Gastrocnemius medialis (tissue), 4 donors: ENCODE data around the gene THRA. TPM values are rescaled to one million over a fixed set of nuclear protein-coding genes. Genes with fewer than 3 reads are reported as not detected.

ENCODE experiments used
- ATAC-seq, 2 donors: fragments of 150-250 bp; one replicate each; pipeline ENCODE4 v1.9.1; 2016
- DNase-seq, 2 donors: peaks; one replicate each; pipeline ENCODE4 v3.0.0-alpha.2; 2019
- H3K27ac ChIP-seq, 4 donors: fragments of 200-600 bp; sonication (generic); 1 replicate in 1 of 4; 2 replicates in 3 of 4; pipeline ENCODE4 v1.5.1; 2016 to 2018; ENCODE audit warnings: mild to moderate bottlenecking in 2 of 4, moderate library complexity in 1 of 4
- H3K27me3 ChIP-seq, 3 donors: fragments of 200-600 bp; sonication (generic) in 2 of 3; 1 replicate in 1 of 3; 2 replicates in 2 of 3; pipeline versions ENCODE4 v1.5.1 to v1.6.0; 2016 to 2019; ENCODE audit warnings: mild to moderate bottlenecking in 1 of 3, moderate library complexity in 1 of 3
- H3K36me3 ChIP-seq, 2 donors: fragments of 200-600 bp; sonication (generic) in 1 of 2; one replicate each; pipeline ENCODE4 v1.5.1; 2017 to 2018
- H3K4me1 ChIP-seq, 2 donors: fragments of 200-600 bp; sonication (generic) in 1 of 2; one replicate each; pipeline ENCODE4 v1.5.1; 2016 to 2017; ENCODE audit warnings: mild to moderate bottlenecking in 2 of 2
- H3K4me3 ChIP-seq, 4 donors: fragments of 200-600 bp; sonication (generic) in 3 of 4; 1 replicate in 1 of 4; 2 replicates in 3 of 4; pipeline ENCODE4 v1.5.1; 2016 to 2019; ENCODE audit warnings: mild to moderate bottlenecking in 2 of 4
- H3K9me3 ChIP-seq, 3 donors: fragments of 200-600 bp; sonication (generic) in 2 of 3; 1 replicate in 1 of 3; 2 replicates in 2 of 3; pipeline ENCODE4 v1.5.1; 2016 to 2019
- POLR2A ChIP-seq, 2 donors: fragments of 450-650 bp; IDR thresholded peaks; one replicate each; pipeline ENCODE4 v1.6.1; 2017; ENCODE audit warnings: antibody characterized with exemption in 2 of 2, mild to moderate bottlenecking in 2 of 2, moderate library complexity in 2 of 2
- in situ Hi-C, 4 donors: fragments of 200-750 bp; cut with MboI; loops; one replicate each; pipeline versions ENCODE4 v1.15.0 to v1.8.0; 2017; ENCODE audit warnings: low sequenced_read_pairs in 4 of 4
- intact Hi-C: fragments of 100-400 bp; cut with DNase I; formaldehyde crosslinking; loops from one replicate; pipeline ENCODE4 v1.15.1; 2023; ENCODE audit warnings: low total_unique reads
- total RNA-seq, 4 donors: library from RNA; depleted of rRNA; stranded (reverse); fragments of >200 nt; gene quantifications; one replicate each; pipeline versions ENCODE4 v1.1.0 to v1.2.3, GENCODE V29; 2016
- TF ChIP-seq, protein P1 (sequence below), 5 experiments: fragments of 450-650 bp in 3 of 5; fragments of 200-600 bp in 2 of 5; sonication (generic) in 2 of 5; IDR thresholded peaks in 4 of 5; conservative IDR thresholded peaks in 1 of 5; 1 replicate in 4 of 5; 2 replicates in 1 of 5; pipeline ENCODE4 v1.5.1; 2016 to 2019; ENCODE audit warnings: antibody characterized with exemption in 5 of 5, mild to moderate bottlenecking in 3 of 5, moderate library complexity in 3 of 5

Gene THRA
- total RNA-seq, 4 donors from 2014 or later = 42.2 to 71.6 (median 48.2) TPM

DNA sequence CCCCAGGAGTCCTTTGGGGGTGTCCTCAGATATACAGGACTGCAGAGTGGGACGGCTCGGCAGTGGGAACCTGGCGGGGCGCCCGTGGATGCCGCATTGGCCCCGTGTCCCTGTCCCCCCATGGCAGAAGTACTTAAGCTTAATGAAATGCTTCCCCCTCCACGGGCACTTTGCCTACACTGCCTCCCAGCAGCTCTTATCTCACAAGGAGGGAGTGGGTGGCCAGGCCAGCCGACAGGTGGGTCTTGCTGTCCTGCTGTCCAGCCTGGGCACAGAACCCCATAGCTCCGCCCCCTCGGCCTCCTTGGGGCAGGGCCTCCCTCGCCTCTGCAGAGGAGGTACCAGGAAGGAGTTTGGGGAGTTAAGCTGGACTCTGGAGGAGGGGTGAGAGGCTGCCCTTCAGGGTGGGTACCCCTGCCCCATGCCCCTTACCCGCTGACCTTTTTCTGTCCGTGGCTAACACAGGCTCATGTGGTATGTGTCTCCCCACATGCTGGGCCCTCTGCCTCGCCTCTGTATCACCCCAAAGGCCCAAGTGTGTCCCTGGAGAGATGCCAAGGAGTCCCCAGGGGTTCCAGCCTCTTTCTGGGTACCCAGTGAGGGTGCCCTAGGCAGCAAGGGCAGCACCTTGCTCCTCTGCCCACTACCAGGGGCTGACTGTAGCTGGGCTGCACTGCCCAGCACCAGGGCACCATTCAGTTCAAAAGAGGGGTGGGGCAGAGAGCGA lies 8.7 kb downstream of the THRA start:
- peak; percentile 92 to 94 for DNase-seq
- Histone ChIP-seq H3K4me3 (peak overlapping the region; percentile 44 to 54 (median 48)), H3K27ac (peak overlapping the region; percentile 100), H3K9me3 (no peaks in the 10 kb centered on the region), H3K4me1 (peaks cover 92 to 98% of the 10 kb centered on the region in 2 donors), H3K36me3 (no peaks in the 10 kb centered on the region), H3K27me3 (no peaks in the 10 kb centered on the region)
- in situ Hi-C loops = loop anchor here in 1 of 4 donors (5.0 kb wide), 1 partner anchor 36 kb away; no protein-coding TSS in a partner anchor
- peak; percentile 64 to 83 for TF ChIP-seq POLR2A (IDR thresholded peaks at IDR 0.05)
- TF ChIP-seq, protein P1, sequence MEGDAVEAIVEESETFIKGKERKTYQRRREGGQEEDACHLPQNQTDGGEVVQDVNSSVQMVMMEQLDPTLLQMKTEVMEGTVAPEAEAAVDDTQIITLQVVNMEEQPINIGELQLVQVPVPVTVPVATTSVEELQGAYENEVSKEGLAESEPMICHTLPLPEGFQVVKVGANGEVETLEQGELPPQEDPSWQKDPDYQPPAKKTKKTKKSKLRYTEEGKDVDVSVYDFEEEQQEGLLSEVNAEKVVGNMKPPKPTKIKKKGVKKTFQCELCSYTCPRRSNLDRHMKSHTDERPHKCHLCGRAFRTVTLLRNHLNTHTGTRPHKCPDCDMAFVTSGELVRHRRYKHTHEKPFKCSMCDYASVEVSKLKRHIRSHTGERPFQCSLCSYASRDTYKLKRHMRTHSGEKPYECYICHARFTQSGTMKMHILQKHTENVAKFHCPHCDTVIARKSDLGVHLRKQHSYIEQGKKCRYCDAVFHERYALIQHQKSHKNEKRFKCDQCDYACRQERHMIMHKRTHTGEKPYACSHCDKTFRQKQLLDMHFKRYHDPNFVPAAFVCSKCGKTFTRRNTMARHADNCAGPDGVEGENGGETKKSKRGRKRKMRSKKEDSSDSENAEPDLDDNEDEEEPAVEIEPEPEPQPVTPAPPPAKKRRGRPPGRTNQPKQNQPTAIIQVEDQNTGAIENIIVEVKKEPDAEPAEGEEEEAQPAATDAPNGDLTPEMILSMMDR (IDR thresholded peaks at IDR 0.05 in 4 of 5, conservative IDR thresholded peaks at IDR 0.05 in 1 of 5) = no peak
- intact Hi-C loops = loop anchor here (1.0 kb wide), 2 partner anchors 27 to 37 kb away; no protein-coding TSS in a partner anchor
- ATAC-seq = peak; percentile 15 to 22

DNA sequence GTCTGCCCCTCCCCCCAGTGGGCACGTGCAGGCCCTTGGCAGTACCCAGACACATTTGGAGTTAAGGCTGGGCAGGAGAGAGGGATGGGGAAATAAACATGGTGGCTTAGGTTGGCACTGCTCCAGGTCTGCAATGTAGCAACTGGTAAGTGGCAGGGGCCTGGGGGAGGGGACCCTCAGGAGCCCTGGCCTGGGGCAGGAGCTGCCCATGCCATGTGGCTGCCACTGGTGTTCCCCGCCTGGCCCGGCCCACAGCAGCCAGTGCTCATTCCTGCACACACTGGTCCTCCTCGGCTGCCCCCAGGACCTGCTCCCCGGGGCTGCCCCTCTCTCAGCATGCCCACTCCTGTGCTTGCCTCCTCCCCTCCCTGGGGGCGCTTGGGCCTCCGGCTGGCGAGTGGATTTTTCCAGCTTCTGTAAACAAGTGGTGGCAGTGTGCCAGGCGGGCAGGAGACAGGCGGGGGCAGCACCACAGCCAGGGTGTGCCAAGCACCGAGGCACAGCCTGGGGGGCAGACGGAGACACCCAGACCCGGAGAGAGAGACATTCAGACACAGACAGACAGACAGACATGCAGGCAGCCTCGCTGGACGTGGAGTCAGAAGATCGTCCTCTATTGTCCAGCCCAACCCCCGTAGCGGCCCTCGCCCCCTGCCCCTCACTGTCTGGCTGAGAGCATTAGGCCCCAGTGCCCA lies 9.4 kb downstream of the THRA start:
- Histone ChIP-seq H3K9me3 (no peaks in the 10 kb centered on the region), H3K27me3 (no peaks in the 10 kb centered on the region), H3K4me3 (peak overlapping the region in 3 of 4 donors; percentile 44 to 54 (median 50)), H3K4me1 (peaks cover 90 to 92% of the 10 kb centered on the region in 2 donors), H3K36me3 (peaks cover 0 to 4% of the 10 kb centered on the region in 2 donors), H3K27ac (peak overlapping the region; percentile 100)
- DNase-seq = peak; percentile 94 to 97
- ATAC-seq = peak; percentile 28 to 41
- peak in 1 of 2 donors; percentile 24 for TF ChIP-seq POLR2A (IDR thresholded peaks at IDR 0.05)
- TF ChIP-seq, protein P1 (IDR thresholded peaks at IDR 0.05 in 4 of 5, conservative IDR thresholded peaks at IDR 0.05 in 1 of 5) = peak in 1 of 5 experiments; percentile 14
- intact Hi-C loops (no loop called here), in situ Hi-C loops (loop anchor here in 1 of 4 donors (5.0 kb wide), 1 partner anchor 35 kb away; no protein-coding TSS in a partner anchor)

DNA sequence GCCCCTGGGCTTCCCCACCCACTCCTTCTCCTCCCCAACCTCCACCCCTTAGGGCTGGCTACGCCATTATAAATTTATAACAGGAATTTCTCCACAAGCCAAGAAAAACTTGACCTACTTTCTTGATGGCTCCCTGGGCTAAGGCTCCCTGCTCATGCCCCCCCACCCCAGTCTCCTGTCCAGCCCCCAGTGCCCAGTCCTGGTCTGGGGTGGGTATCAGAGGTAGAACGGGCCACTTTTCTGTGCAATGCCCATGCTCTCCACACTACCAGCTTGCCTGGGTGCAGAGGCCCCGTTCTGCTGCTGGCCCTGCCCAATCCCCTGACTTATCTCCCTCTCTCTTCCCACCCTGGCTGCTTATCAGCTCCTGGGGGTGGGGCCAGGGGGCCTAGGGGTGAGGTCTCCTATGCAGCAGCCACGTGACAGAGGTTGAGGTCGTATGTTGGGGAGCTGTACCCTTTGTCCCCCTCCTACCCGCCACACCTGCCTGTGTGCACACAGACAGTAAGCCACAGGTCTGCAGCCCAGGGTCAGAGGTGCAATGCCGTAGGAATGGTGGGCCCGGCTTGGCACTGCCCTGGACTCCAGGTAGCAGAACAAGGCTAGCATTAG lies 10.1 kb downstream of the THRA start:
- Histone ChIP-seq H3K27ac (peak overlapping the region; percentile 100), H3K9me3 (no peaks in the 10 kb centered on the region), H3K36me3 (peaks cover 0 to 10% of the 10 kb centered on the region in 2 donors), H3K4me1 (peaks cover 86% of the 10 kb centered on the region in 2 donors), H3K27me3 (no peaks in the 10 kb centered on the region), H3K4me3 (peak overlapping the region in 3 of 4 donors; percentile 44 to 54 (median 50))
- TF ChIP-seq, protein P1 (IDR thresholded peaks at IDR 0.05 in 4 of 5, conservative IDR thresholded peaks at IDR 0.05 in 1 of 5) = no peak
- no peak for TF ChIP-seq POLR2A (IDR thresholded peaks at IDR 0.05)
- DNase-seq = no peak
- no peak for ATAC-seq
- in situ Hi-C loops (loop anchor here in 1 of 4 donors (5.0 kb wide), 1 partner anchor 34 kb away; no protein-coding TSS in a partner anchor), intact Hi-C loops (no loop called here)

DNA sequence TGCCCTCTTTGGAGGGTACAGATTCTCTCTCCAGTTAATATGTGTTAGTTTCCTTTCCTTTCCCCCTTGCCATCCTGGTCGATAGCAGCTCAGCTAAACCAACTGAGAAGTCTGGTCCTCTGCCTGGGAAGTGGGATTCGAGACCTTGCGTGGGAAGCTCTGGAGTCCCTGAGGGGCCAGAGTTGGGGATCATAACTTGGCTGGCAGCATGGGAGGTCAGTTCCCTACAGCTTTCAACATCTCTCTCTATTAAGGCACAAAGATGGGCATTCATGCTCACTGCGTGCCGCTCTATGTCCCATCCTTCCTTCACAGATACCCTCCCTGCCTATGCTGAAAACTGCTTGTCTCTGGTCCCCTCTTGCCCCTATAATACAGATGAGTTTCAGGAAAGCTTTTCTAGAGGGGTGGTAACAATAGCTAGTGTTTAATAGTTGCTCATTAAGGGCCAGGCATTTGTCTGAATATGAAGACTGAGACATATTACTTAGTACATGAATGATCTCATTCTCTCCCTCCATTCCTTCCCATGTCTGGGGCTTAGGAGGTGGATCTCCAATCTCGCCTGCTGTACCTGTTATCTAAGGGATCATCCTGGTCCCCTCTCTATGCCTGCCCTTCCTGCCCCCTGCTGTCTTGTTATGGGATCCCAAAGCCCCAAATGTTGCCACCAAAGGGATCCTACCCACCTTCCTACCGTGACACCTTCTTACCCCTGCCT lies 10.8 kb downstream of the THRA start:
- TF ChIP-seq, protein P1 (IDR thresholded peaks at IDR 0.05 in 4 of 5, conservative IDR thresholded peaks at IDR 0.05 in 1 of 5) = no peak
- no peak for TF ChIP-seq POLR2A (IDR thresholded peaks at IDR 0.05)
- H3K27me3 ChIP-seq = no peaks in the 10 kb centered on the region
- H3K4me1 ChIP-seq = peaks cover 78 to 80% of the 10 kb centered on the region in 2 donors
- intact Hi-C loops = loop anchor here (2.0 kb wide), 1 partner anchor 59 kb away; the partner anchor contains the start of gene CSF3
- no peak overlapping the region for H3K4me3 ChIP-seq
- in situ Hi-C loops = loop anchor here in 1 of 4 donors (5.0 kb wide), 1 partner anchor 34 kb away; no protein-coding TSS in a partner anchor
- H3K27ac ChIP-seq = peak overlapping the region; percentile 100
- H3K9me3 ChIP-seq = no peaks in the 10 kb centered on the region
- no peak for ATAC-seq
- no peak for DNase-seq
- H3K36me3 ChIP-seq = peaks cover 0 to 16% of the 10 kb centered on the region in 2 donors
